BLaER1 (cell line): ENCODE data around the gene VWDE.

Experiments
- H3K27ac ChIP-seq: shearing (Covaris generic); formaldehyde crosslinking; 2 replicates; pipeline ENCODE4 v1.8.1; 2022
- H3K27me3 ChIP-seq: shearing (Covaris generic); formaldehyde crosslinking; 2 replicates; pipeline ENCODE4 v1.8.1; 2022
- H3K36me3 ChIP-seq: shearing (Covaris generic); formaldehyde crosslinking; 2 replicates; pipeline ENCODE4 v1.8.1; 2022
- H3K4me1 ChIP-seq: shearing (Covaris generic); formaldehyde crosslinking; 2 replicates; pipeline ENCODE4 v1.8.1; 2022
- H3K4me2 ChIP-seq: shearing (Covaris generic); formaldehyde crosslinking; 2 replicates; pipeline ENCODE4 v1.8.1; 2022
- H3K4me3 ChIP-seq: shearing (Covaris generic); formaldehyde crosslinking; 2 replicates; pipeline ENCODE4 v1.8.1; 2022
- H3K9ac ChIP-seq: shearing (Covaris generic); formaldehyde crosslinking; 2 replicates; pipeline ENCODE4 v1.8.1; 2022
- H3K9me3 ChIP-seq: shearing (Covaris generic); formaldehyde crosslinking; 2 replicates; pipeline ENCODE4 v1.8.1; 2022
- H4K20me1 ChIP-seq: shearing (Covaris generic); formaldehyde crosslinking; 2 replicates; pipeline ENCODE4 v1.8.1; 2022
- Cebpa-rat ChIP-seq: shearing (Covaris generic); IDR thresholded peaks from 2 replicates; pipeline ENCODE4 v1.8.1; 2022

The VWDE gene

GRCh38 chr7:12317675-12318074, 86.0 kb downstream of the VWDE start:
- Histone ChIP-seq H3K27me3 (no peaks in the 10 kb centered on the region), H3K4me3 (no peak overlapping the region), H3K27ac (no peak overlapping the region), H3K4me2 (no peak overlapping the region), H3K9me3 (no peaks in the 10 kb centered on the region), H3K4me1 (no peaks in the 10 kb centered on the region), H4K20me1 (no peaks in the 10 kb centered on the region), H3K36me3 (no peaks in the 10 kb centered on the region), H3K9ac (no peak overlapping the region)
- no peak for TF ChIP-seq Cebpa-rat

GRCh38 chr7:12316925-12317324, 86.7 kb downstream of the VWDE start:
- Histone ChIP-seq H3K27ac (no peak overlapping the region), H3K4me3 (no peak overlapping the region), H3K4me2 (no peak overlapping the region), H3K36me3 (no peaks in the 10 kb centered on the region), H3K4me1 (no peaks in the 10 kb centered on the region), H4K20me1 (no peaks in the 10 kb centered on the region), H3K9me3 (no peaks in the 10 kb centered on the region), H3K27me3 (no peaks in the 10 kb centered on the region), H3K9ac (no peak overlapping the region)
- TF ChIP-seq Cebpa-rat: no peak

- H3K4me1 ChIP-seq: no peaks in the 10 kb centered on the region
- no peaks in the 10 kb centered on the region for H3K9me3 ChIP-seq
- no peak overlapping the region for H3K9ac ChIP-seq
- no peaks in the 10 kb centered on the region for H3K36me3 ChIP-seq
- no peak overlapping the region for H3K4me3 ChIP-seq
- H3K27ac ChIP-seq: no peak overlapping the region
- H4K20me1 ChIP-seq: no peaks in the 10 kb centered on the region
- H3K27me3 ChIP-seq: no peaks in the 10 kb centered on the region
- no peak overlapping the region for H3K4me2 ChIP-seq
- no peak for TF ChIP-seq Cebpa-rat
Measured at GRCh38 chr7:12315049-12315448, 88.6 kb downstream of the VWDE start.

GRCh38 chr7:12314199-12314598, 89.5 kb downstream of the VWDE start:
- H4K20me1 ChIP-seq: no peaks in the 10 kb centered on the region
- no peak for TF ChIP-seq Cebpa-rat
- H3K9me3 ChIP-seq: no peaks in the 10 kb centered on the region
- no peak overlapping the region for H3K4me2 ChIP-seq
- H3K4me1 ChIP-seq: no peaks in the 10 kb centered on the region
- H3K27me3 ChIP-seq: no peaks in the 10 kb centered on the region
- no peak overlapping the region for H3K9ac ChIP-seq
- H3K27ac ChIP-seq: no peak overlapping the region
- no peak overlapping the region for H3K4me3 ChIP-seq
- H3K36me3 ChIP-seq: no peaks in the 10 kb centered on the region

GRCh38 chr7:12305502-12305901, 98.2 kb downstream of the VWDE start:
- Histone ChIP-seq H3K27me3 (no peaks in the 10 kb centered on the region), H4K20me1 (no peaks in the 10 kb centered on the region), H3K9ac (no peak overlapping the region), H3K4me2 (no peak overlapping the region), H3K27ac (no peak overlapping the region), H3K36me3 (no peaks in the 10 kb centered on the region), H3K9me3 (no peaks in the 10 kb centered on the region), H3K4me3 (no peak overlapping the region), H3K4me1 (no peaks in the 10 kb centered on the region)
- no peak for TF ChIP-seq Cebpa-rat

- H3K4me1 ChIP-seq: no peaks in the 10 kb centered on the region
- H4K20me1 ChIP-seq: no peaks in the 10 kb centered on the region
- no peaks in the 10 kb centered on the region for H3K9me3 ChIP-seq
- no peak overlapping the region for H3K9ac ChIP-seq
- H3K4me2 ChIP-seq: no peak overlapping the region
- H3K27me3 ChIP-seq: no peaks in the 10 kb centered on the region
- no peaks in the 10 kb centered on the region for H3K36me3 ChIP-seq
- H3K27ac ChIP-seq: no peak overlapping the region
- no peak for TF ChIP-seq Cebpa-rat
- no peak overlapping the region for H3K4me3 ChIP-seq
Measured at GRCh38 chr7:12303495-12303894, 100.2 kb downstream of the VWDE start.

- Histone ChIP-seq H3K27ac (no peak overlapping the region), H3K9ac (no peak overlapping the region), H3K4me1 (no peaks in the 10 kb centered on the region), H3K4me2 (no peak overlapping the region), H3K27me3 (no peaks in the 10 kb centered on the region), H4K20me1 (no peaks in the 10 kb centered on the region), H3K9me3 (no peaks in the 10 kb centered on the region), H3K36me3 (no peaks in the 10 kb centered on the region), H3K4me3 (no peak overlapping the region)
- no peak for TF ChIP-seq Cebpa-rat
Measured at GRCh38 chr7:12303062-12303461, 100.6 kb downstream of the VWDE start.

GRCh38 chr7:12300415-12300814, 103.2 kb downstream of the VWDE start:
- Histone ChIP-seq H3K27ac (no peak overlapping the region), H3K27me3 (no peaks in the 10 kb centered on the region), H3K4me3 (no peak overlapping the region), H3K4me1 (peaks cover 1% of the 10 kb centered on the region; the same call in 1 of the 2 replicates), H3K36me3 (no peaks in the 10 kb centered on the region), H3K9ac (no peak overlapping the region), H4K20me1 (no peaks in the 10 kb centered on the region), H3K9me3 (peaks cover 6% of the 10 kb centered on the region; the same call in 1 of the 2 replicates), H3K4me2 (no peak overlapping the region)
- no peak for TF ChIP-seq Cebpa-rat

- Histone ChIP-seq H3K9ac (no peak overlapping the region), H3K4me2 (no peak overlapping the region), H3K36me3 (no peaks in the 10 kb centered on the region), H3K4me3 (no peak overlapping the region), H3K27ac (no peak overlapping the region), H3K4me1 (peaks cover 12% of the 10 kb centered on the region), H3K27me3 (no peaks in the 10 kb centered on the region), H3K9me3 (peaks cover 6% of the 10 kb centered on the region; the same call in 1 of the 2 replicates), H4K20me1 (no peaks in the 10 kb centered on the region)
- no peak for TF ChIP-seq Cebpa-rat
Measured at GRCh38 chr7:12299367-12299766, 104.3 kb downstream of the VWDE start.

GRCh38 chr7:12297283-12298108, 106.2 kb downstream of the VWDE start:
- Histone ChIP-seq H3K27me3 (no peaks in the 10 kb centered on the region), H3K9ac (no peak overlapping the region), H3K27ac (no peak overlapping the region), H3K9me3 (peaks cover 16% of the 10 kb centered on the region; the same call in 1 of the 2 replicates), H4K20me1 (no peaks in the 10 kb centered on the region), H3K4me2 (no peak overlapping the region), H3K36me3 (no peaks in the 10 kb centered on the region), H3K4me3 (no peak overlapping the region), H3K4me1 (peaks cover 18% of the 10 kb centered on the region)
- TF ChIP-seq Cebpa-rat: no peak
